Uterus (tissue), 4 donors: Measurements from ENCODE around the gene ZIC1. TPM values are rescaled to one million over a fixed set of nuclear protein-coding genes. Genes with fewer than 3 reads are reported as not detected.

Experiments
- DNase-seq, 2 donors: peaks; one replicate each; pipeline ENCODE4 v3.0.0-alpha.2; 2019 to 2020
- H3K27ac ChIP-seq, 2 donors: fragments of 200-600 bp; sonication (generic); 1 replicate in 1 of 2; 2 replicates in 1 of 2; pipeline ENCODE4 v1.5.1; 2016 to 2018
- H3K27me3 ChIP-seq, 2 donors: fragments of 200-600 bp; sonication (generic); one replicate each; pipeline ENCODE4 v1.5.1; 2018 to 2019; ENCODE audit warnings: control low read depth in 1 of 2
- H3K36me3 ChIP-seq, 2 donors: fragments of 200-600 bp; sonication (generic); one replicate each; pipeline ENCODE4 v1.5.1; 2019; ENCODE audit warnings: control low read depth in 1 of 2
- H3K4me1 ChIP-seq, 2 donors: fragments of 200-600 bp; sonication (generic); one replicate each; pipeline ENCODE4 v1.5.1; 2018 to 2019; ENCODE audit warnings: control low read depth in 1 of 2
- H3K4me3 ChIP-seq, 2 donors: fragments of 200-600 bp; sonication (generic); 1 replicate in 1 of 2; 2 replicates in 1 of 2; pipeline ENCODE4 v1.5.1; 2018 to 2019; ENCODE audit warnings: mild to moderate bottlenecking in 1 of 2
- H3K9me3 ChIP-seq, 2 donors: fragments of 200-600 bp; sonication (generic); one replicate each; pipeline ENCODE4 v1.5.1; 2019; ENCODE audit warnings: control low read depth in 1 of 2
- POLR2A ChIP-seq, 2 donors: fragments of 450-650 bp; IDR thresholded peaks; one replicate each; pipeline ENCODE4 v1.6.1; 2016; ENCODE audit warnings: antibody characterized with exemption in 2 of 2, mild to moderate bottlenecking in 1 of 2, moderate library complexity in 1 of 2
- intact Hi-C: fragments of 100-400 bp; cut with DNase I; formaldehyde crosslinking; loops from one replicate; pipeline ENCODE4 v1.15.1; 2023; ENCODE audit warnings: low total_unique reads
- total RNA-seq, 4 donors: library from RNA; depleted of rRNA in 3 of 4; stranded (reverse); fragments of >200 nt in 3 of 4; gene quantifications; one replicate each; pipeline versions ENCODE4 v1.1.0 to v1.2.4, GENCODE V29; 2014 to 2023
- TF ChIP-seq, protein P1 (sequence below), 4 experiments: fragments of 200-600 bp in 2 of 4; fragments of 450-650 bp in 2 of 4; sonication (generic) in 2 of 4; IDR thresholded peaks; one replicate each; pipeline ENCODE4 v1.5.1; 2016 to 2019; ENCODE audit warnings: antibody characterized with exemption in 4 of 4, mild to moderate bottlenecking in 2 of 4, moderate library complexity in 1 of 4
- donor health status: DM: yes; HTN: yes; CAD: no.

Gene ZIC1
- total RNA-seq, 4 donors from 2014 or later: not detected

DNA sequence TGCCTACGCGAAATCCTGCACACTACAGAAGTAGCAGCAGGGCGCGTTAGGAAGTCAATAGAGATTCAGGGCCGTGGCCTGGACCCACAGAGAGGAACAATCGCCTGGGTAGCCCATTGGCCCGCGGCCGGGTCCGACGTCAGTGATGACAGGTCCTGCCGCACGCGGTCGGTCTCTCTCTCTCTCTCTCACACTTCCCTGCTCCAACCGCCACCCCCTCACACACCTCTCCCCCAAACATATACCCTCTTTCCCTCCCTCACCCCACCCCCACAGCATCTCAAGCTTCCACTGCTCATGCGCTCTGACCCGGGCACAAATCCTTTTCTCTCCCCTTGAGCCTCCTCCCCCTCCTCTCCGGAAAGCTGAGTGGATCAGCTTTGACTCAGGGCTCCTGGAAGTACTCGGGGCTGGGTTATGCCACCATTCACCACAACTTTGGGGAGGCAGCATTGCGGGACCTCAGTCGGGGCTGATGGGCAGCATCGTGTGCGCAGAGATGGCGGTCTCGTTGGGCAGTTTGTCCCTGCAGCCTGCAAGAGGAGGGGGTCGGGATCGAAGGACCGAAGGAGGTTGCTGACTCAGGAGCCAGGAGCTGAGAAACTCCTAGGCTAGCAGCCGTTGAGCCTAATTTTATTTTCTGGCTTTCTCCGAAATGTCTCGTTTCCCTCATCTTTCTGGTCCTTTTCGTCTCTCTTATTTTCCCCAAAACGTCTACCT lies 11.8 kb upstream of the ZIC1 start:
- peaks cover 19 to 83% of the 10 kb centered on the region in 2 donors for H3K27me3 ChIP-seq
- no peak overlapping the region for H3K27ac ChIP-seq
- peaks cover 0 to 18% of the 10 kb centered on the region in 2 donors for H3K4me1 ChIP-seq
- DNase-seq: no peak
- H3K9me3 ChIP-seq: no peaks in the 10 kb centered on the region
- TF ChIP-seq, protein P1, sequence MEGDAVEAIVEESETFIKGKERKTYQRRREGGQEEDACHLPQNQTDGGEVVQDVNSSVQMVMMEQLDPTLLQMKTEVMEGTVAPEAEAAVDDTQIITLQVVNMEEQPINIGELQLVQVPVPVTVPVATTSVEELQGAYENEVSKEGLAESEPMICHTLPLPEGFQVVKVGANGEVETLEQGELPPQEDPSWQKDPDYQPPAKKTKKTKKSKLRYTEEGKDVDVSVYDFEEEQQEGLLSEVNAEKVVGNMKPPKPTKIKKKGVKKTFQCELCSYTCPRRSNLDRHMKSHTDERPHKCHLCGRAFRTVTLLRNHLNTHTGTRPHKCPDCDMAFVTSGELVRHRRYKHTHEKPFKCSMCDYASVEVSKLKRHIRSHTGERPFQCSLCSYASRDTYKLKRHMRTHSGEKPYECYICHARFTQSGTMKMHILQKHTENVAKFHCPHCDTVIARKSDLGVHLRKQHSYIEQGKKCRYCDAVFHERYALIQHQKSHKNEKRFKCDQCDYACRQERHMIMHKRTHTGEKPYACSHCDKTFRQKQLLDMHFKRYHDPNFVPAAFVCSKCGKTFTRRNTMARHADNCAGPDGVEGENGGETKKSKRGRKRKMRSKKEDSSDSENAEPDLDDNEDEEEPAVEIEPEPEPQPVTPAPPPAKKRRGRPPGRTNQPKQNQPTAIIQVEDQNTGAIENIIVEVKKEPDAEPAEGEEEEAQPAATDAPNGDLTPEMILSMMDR (IDR thresholded peaks at IDR 0.05): no peak
- no peak for TF ChIP-seq POLR2A (IDR thresholded peaks at IDR 0.05)
- intact Hi-C loops: no loop called here
- no peak overlapping the region for H3K4me3 ChIP-seq
- H3K36me3 ChIP-seq: no peaks in the 10 kb centered on the region

DNA sequence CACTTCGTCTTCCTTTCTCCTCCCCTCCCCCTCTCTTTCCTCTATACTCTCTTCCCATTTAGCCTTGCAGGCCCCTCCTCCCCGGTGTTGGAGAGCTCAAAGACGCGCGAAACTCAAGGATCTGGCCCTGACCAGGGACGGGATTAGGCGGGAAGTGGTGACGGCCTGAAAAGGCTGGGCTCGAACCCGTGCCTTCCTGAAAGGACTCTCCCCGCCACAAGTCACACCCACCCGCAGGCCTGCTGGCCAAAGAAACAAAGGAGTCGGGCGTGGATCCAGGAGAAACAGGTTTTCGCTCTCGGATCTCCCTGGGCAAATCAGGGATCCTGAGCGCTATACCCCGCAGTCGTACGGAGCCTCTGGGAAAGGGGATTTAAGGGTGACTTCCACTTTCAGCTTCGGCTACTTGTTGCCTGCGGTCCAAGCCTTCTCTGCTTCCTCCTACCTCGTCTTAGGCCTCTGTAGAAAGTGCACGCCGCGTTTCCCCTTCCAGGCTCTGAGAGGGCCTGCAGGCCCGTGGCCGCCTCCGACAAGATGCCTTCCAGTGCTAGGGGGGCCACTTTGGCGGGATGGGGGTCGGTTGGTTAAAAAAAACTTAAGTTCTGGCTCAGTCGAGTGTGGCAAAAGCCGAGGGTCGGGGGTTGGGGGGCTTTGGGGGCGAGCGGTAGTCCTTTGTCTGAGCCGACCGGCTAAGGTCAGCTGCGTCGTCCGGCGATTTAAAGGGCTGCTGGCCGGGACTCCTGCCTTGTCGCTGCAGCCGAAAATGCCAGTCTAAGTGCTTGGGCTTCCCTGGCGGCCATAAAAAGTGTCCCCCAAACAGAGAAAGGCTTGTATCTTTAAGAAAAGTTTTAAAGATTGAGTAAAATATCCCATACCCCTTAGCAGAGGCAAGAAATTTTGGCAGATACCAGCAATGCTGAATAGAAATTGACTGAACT lies 11.0 kb upstream of the ZIC1 start:
- H3K4me1 ChIP-seq: peaks cover 0 to 12% of the 10 kb centered on the region in 2 donors
- H3K36me3 ChIP-seq: no peaks in the 10 kb centered on the region
- peaks cover 17 to 78% of the 10 kb centered on the region in 2 donors for H3K27me3 ChIP-seq
- H3K27ac ChIP-seq: no peak overlapping the region
- intact Hi-C loops: no loop called here
- no peaks in the 10 kb centered on the region for H3K9me3 ChIP-seq
- TF ChIP-seq POLR2A (IDR thresholded peaks at IDR 0.05): no peak
- TF ChIP-seq, protein P1 (IDR thresholded peaks at IDR 0.05): no peak
- no peak overlapping the region for H3K4me3 ChIP-seq
- no peak for DNase-seq

DNA sequence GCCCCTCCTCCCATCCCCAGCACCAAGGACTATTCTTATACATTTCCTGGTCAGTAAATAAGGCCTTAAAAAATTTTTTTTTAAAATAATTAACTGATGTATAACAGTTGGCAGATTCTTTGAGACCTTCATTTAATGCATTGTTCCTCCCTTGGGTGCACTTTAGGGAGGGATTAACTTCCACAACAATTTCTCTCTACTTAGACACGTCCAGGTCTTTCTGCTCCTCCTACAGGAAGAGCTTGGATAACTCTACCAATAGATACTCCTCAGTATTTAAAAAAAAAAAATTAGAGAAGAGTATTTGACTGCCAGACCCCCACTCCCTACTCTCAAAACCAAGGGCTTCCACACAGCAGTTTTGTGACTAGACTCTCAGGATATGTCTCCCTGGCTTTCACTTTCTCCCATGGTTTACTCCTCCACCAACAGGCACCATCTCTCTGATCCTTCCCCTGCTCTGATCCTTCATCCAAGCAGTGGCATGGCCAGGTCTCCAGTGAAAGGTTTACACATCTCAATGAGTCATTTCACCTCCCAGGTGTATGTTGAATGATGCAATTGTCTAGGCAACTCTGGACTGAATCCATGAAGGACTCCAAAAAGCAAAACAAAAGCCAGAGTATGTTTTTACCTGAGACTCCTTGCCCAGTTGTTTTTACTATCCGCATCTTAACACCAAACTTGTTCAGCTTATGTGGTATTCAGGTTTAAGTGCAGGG lies 10.2 kb upstream of the ZIC1 start:
- intact Hi-C loops: no loop called here
- Histone ChIP-seq H3K36me3 (no peaks in the 10 kb centered on the region), H3K4me3 (no peak overlapping the region), H3K4me1 (peaks cover 0 to 6% of the 10 kb centered on the region in 2 donors), H3K9me3 (no peaks in the 10 kb centered on the region), H3K27ac (no peak overlapping the region), H3K27me3 (peaks cover 12 to 69% of the 10 kb centered on the region in 2 donors)
- TF ChIP-seq POLR2A (IDR thresholded peaks at IDR 0.05): no peak
- TF ChIP-seq, protein P1 (IDR thresholded peaks at IDR 0.05): no peak
- DNase-seq: no peak

DNA sequence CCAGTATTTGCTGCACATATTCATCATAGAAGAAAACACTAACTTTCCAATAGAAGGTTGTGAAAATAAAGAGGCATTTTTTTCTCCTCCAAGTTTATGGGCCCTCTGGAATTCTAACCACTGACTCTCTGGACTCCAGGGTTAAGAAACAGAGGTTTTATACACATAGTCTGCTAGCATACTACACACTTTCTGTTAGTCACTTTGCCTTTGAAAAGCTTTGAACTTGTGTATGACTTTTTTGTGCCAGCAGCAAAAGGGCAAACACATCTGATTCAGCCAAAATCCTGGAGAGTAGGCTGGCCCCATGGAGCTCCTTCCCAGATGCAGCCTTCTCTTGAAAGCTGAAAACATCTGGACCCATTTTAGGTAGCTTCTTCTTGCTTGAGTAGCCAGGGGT lies 9.1 kb upstream of the ZIC1 start:
- H3K36me3 ChIP-seq: no peaks in the 10 kb centered on the region
- intact Hi-C loops: no loop called here
- no peak overlapping the region for H3K27ac ChIP-seq
- H3K27me3 ChIP-seq: peaks cover 18 to 66% of the 10 kb centered on the region in 2 donors
- no peak overlapping the region for H3K4me3 ChIP-seq
- no peaks in the 10 kb centered on the region for H3K9me3 ChIP-seq
- peaks cover 0 to 6% of the 10 kb centered on the region in 2 donors for H3K4me1 ChIP-seq
- no peak for TF ChIP-seq POLR2A (IDR thresholded peaks at IDR 0.05)
- TF ChIP-seq, protein P1 (IDR thresholded peaks at IDR 0.05): no peak
- no peak for DNase-seq
